HepG2 (cell line): ENCODE results near the gene FKBP10. TPM values are rescaled to one million over a fixed set of nuclear protein-coding genes. Genes with fewer than 3 reads are reported as not detected.

Experiments used
- ATF1 ChIP-seq: IDR thresholded peaks from 2 replicates; pipeline ENCODE4 v1.6.1; 2016; ENCODE audit warnings: mild to moderate bottlenecking, control low read depth
- DPF2 ChIP-seq: sonication (generic); formaldehyde crosslinking; IDR thresholded peaks from 2 replicates; pipeline ENCODE4 v1.4.0; 2020; ENCODE audit warnings: mild to moderate bottlenecking, low read depth, missing genetic modification reagents, borderline replicate concordance
- GATAD2A ChIP-seq: IDR thresholded peaks from 2 replicates; pipeline ENCODE4 v1.6.1; 2016
- HNF4A ChIP-seq: sonication (generic); formaldehyde crosslinking; IDR thresholded peaks from 2 replicates; pipeline ENCODE4 v1.4.0; 2020; ENCODE audit warnings: missing genetic modification reagents
- HNF4G ChIP-seq, 2 experiments: sonication (generic) in 1 of 2; formaldehyde crosslinking in 1 of 2; IDR thresholded peaks; 2 replicates each; pipeline versions ENCODE4 v1.4.0 to v1.6.1; 2011 to 2020; ENCODE audit warnings: borderline replicate concordance in 2 of 2, low read depth in 2 of 2, mild to moderate bottlenecking in 2 of 2, low read length in 1 of 2, missing genetic modification reagents in 1 of 2, moderate library complexity in 1 of 2
- IKZF5 ChIP-seq: IDR thresholded peaks from 2 replicates; pipeline ENCODE4 v1.6.1; 2018; ENCODE audit warnings: missing genetic modification reagents, mild to moderate bottlenecking, missing compliant biosample characterization
- KDM2A ChIP-seq: sonication (generic); formaldehyde crosslinking; IDR thresholded peaks from 2 replicates; pipeline ENCODE4 v1.4.0; 2020; ENCODE audit warnings: low read depth, missing genetic modification reagents, borderline replicate concordance
- KMT2A ChIP-seq: sonication (generic); formaldehyde crosslinking; IDR thresholded peaks from 2 replicates; pipeline ENCODE4 v1.4.0; 2020; ENCODE audit warnings: missing genetic modification reagents
- MIXL1 ChIP-seq: IDR thresholded peaks from 2 replicates; pipeline ENCODE4 v1.6.1; 2016
- NCOA2 ChIP-seq: sonication (generic); formaldehyde crosslinking; IDR thresholded peaks from 2 replicates; pipeline ENCODE4 v1.8.0; 2022; ENCODE audit warnings: inconsistent platforms
- NFKBIZ ChIP-seq: IDR thresholded peaks from 2 replicates; pipeline ENCODE4 v1.6.1; 2018; ENCODE audit warnings: missing genetic modification reagents, missing compliant biosample characterization
- PAF1 ChIP-seq: IDR thresholded peaks from 2 replicates; pipeline ENCODE4 v1.6.1; 2016; ENCODE audit warnings: missing genetic modification reagents, missing compliant biosample characterization
- POLR2AphosphoS2 ChIP-seq: IDR thresholded peaks from 2 replicates; pipeline ENCODE4 v1.6.1; 2011; ENCODE audit warnings: low read depth, low read length, improper control_type of control experiment
- RARG ChIP-seq: sonication (generic); formaldehyde crosslinking; IDR thresholded peaks from 2 replicates; pipeline ENCODE4 v1.4.0; 2020; ENCODE audit warnings: low read depth, mild to moderate bottlenecking, missing genetic modification reagents
- RBAK ChIP-seq: sonication (generic); formaldehyde crosslinking; IDR thresholded peaks from 2 replicates; pipeline ENCODE4 v1.5.1; 2020; ENCODE audit warnings: mild to moderate bottlenecking, missing genetic modification reagents
- TBX3 ChIP-seq: fragments of 450-650 bp; IDR thresholded peaks from 2 replicates; pipeline ENCODE4 v1.6.1; 2017; ENCODE audit warnings: antibody characterized with exemption, mild to moderate bottlenecking, inconsistent platforms, borderline replicate concordance
- ZFAT ChIP-seq: sonication (generic); formaldehyde crosslinking; conservative IDR thresholded peaks from 2 replicates; pipeline ENCODE4 v1.8.1; 2023; ENCODE audit warnings: missing genetic modification reagents, inconsistent platforms
- ZNF18 ChIP-seq: sonication (generic); formaldehyde crosslinking; IDR thresholded peaks from 2 replicates; pipeline ENCODE4 v1.8.0; 2022; ENCODE audit warnings: mild to moderate bottlenecking, missing genetic modification reagents; ENCODE audit not compliant: insufficient replicate concordance
- ZNF580 ChIP-seq: IDR thresholded peaks from 2 replicates; pipeline ENCODE4 v1.6.1; 2016; ENCODE audit warnings: low read depth, borderline replicate concordance
- ZNF598 ChIP-seq: sonication (generic); formaldehyde crosslinking; IDR thresholded peaks from 2 replicates; pipeline ENCODE4 v1.5.1; 2020; ENCODE audit warnings: mild to moderate bottlenecking, missing genetic modification reagents, borderline replicate concordance
- ZNF691 ChIP-seq: sonication (generic); formaldehyde crosslinking; IDR thresholded peaks from 2 replicates; pipeline ENCODE4 v1.4.0; 2020; ENCODE audit warnings: missing genetic modification reagents, low read depth, mild to moderate bottlenecking, borderline replicate concordance
- ZNF800 ChIP-seq: sonication (generic); formaldehyde crosslinking; IDR thresholded peaks from 2 replicates; pipeline ENCODE4 v1.4.0; 2020; ENCODE audit warnings: missing genetic modification reagents
- ZUFSP ChIP-seq: sonication (generic); formaldehyde crosslinking; IDR thresholded peaks from 2 replicates; pipeline ENCODE4 v1.9.0; 2021; ENCODE audit warnings: missing genetic modification reagents, mild to moderate bottlenecking, borderline replicate concordance
- polyA plus RNA-seq, 8 experiments: library from polyadenylated mRNA; depleted of rRNA in 3 of 8; stranded (reverse) in 7 of 8; unstranded in 1 of 8; fragments of >200 nt; fragmentation: Illumina TruSeq in 4 of 8; extraction: Trizol in 4 of 8; gene quantifications; 2 replicates each; pipeline versions ENCODE4 v1.2.1 to v1.2.3, GENCODE V29; 2011 to 2016; ENCODE audit warnings: low read depth in 4 of 8, missing spikeins in 1 of 8, mixed read lengths in 1 of 8; ENCODE audit not compliant: insufficient read depth in 1 of 8
- total RNA-seq, 5 experiments: library from RNA; depleted of rRNA; stranded (reverse); fragments of >200 nt; fragmentation: Illumina TruSeq; extraction: Trizol; gene quantifications; 2 replicates each; pipeline ENCODE4 v1.2.3, GENCODE V29; 2016; ENCODE audit warnings: low read depth in 1 of 5

Gene FKBP10
- total and polyA plus RNA-seq, 2 of the 13 experiments (the other 11 are each of a cell fraction or from before 2014, with no cell fraction given): 149 to 573 TPM

GRCh38 chr17:41777574-41778188, 35.1 kb upstream of the FKBP10 start (continued):
- peak; percentile 71 for TF ChIP-seq ZNF800 (CRISPR knock-in tag)
- TF ChIP-seq ATF1: no peak
- TF ChIP-seq ZNF598: no peak
- no peak for TF ChIP-seq ZNF580 (CRISPR knock-in tag)
- no peak for TF ChIP-seq RARG (CRISPR knock-in tag)
- TF ChIP-seq MIXL1: peak; percentile 66
- no peak for TF ChIP-seq NFKBIZ
- TF ChIP-seq HNF4G (IDR thresholded peaks at IDR 0.05; ENCODE audit: borderline replicate concordance, low read depth, low read length): no peak; the same call in 1 of the 2 replicates
- TF ChIP-seq HNF4G (CRISPR knock-in tag; IDR thresholded peaks at IDR 0.05; ENCODE audit: borderline replicate concordance, low read depth): no peak
- no peak for TF ChIP-seq ZUFSP (CRISPR knock-in tag)
- no peak for TF ChIP-seq POLR2AphosphoS2
- TF ChIP-seq NCOA2 (CRISPR knock-in tag): peak; percentile 50; the same call in 1 of the 2 replicates
- no peak for TF ChIP-seq ZNF18 (CRISPR knock-in tag)
- peak; percentile 44 for TF ChIP-seq HNF4A (CRISPR knock-in tag)
- TF ChIP-seq TBX3: no peak
- peak; percentile 62 for TF ChIP-seq KDM2A (CRISPR knock-in tag)
- peak; percentile 89 for TF ChIP-seq IKZF5 (CRISPR knock-in tag)
- no peak; the same call in 1 of the 2 replicates for TF ChIP-seq DPF2
- 0 out of 2 replicates have a peak, but pooled peaks have one; percentile 64 for TF ChIP-seq KMT2A
- no peak for TF ChIP-seq PAF1 (CRISPR knock-in tag)
- TF ChIP-seq RBAK (CRISPR knock-in tag): no peak
- TF ChIP-seq GATAD2A: peak; percentile 82
- TF ChIP-seq ZFAT (CRISPR knock-in tag): no peak
- TF ChIP-seq ZNF691: 0 out of 2 replicates have a peak, but pooled peaks have one; percentile 5
